Activated CD4-positive, CD25-positive, alpha-beta regulatory T cell treated with anti-CD3 and anti-CD28 coated beads, Interleukin-2, amount 50 U/mL, for 16 hours (primary cell): ENCODE measurements around the gene KRTAP4-11.
"Not testable (repeated sequence)": the region's sequence is repeated elsewhere in the genome, so short reads cannot be mapped to it uniquely, and the experiment has no call there.

ENCODE experiments used
- DNase-seq: peaks from one replicate; pipeline ENCODE4 v3.0.0-alpha.2; 2020; ENCODE audit warnings: low read depth, low spot score

The KRTAP4-11 gene

DNA sequence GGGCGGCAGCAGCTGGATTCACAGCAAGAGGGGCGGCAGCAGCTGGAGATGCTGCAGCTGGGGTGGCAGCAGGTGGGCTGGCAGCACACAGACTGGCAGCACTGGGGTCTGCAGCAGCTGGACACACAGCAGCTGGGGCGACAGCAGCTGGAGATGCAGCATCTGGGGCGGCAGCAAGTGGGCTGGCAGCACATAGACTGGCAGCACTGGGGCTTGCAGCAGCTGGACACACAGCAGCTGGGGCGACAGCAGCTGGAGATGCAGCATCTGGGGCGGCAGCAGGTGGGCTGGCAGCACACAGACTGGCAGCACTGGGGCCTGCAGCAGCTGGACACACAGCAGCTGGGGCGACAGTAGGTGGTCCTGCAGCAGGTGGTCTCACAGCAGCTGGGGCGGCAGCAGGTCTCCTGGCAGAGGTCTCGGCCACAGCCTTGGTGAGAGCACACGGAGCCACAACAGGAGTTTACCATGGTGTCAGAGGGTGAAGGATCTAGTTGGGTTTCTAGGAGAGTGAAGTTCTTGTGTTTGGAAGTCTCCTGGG, at the start of gene KRTAP4-11:
Gene KRTAP4-11 (minus strand): TSS at position 528 of the 541 bp plus-strand sequence. CDS start 58 bp downstream, at position 470.
- not testable (repeated sequence) for DNase-seq

DNA sequence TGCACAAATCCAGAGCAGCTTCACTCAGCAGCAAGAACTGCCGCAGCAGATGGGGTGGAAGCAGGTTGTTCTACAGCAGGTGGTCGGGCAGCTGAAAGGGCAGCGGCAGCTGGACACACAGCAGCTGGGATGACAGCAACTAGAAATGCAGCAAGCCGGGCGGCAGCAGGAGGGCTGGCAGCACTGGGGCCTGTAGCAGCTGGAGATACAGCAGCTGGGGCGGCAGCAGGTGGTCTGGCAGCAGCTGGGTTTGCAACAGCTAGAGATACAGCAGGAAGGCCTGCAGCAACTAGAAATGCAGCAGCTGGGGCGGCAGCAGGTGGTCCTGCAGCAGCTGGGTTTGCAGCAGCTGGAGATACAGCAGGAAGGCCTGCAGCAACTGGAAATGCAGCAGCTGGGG, 49.4 kb upstream of the KRTAP4-11 start:
- no peak for DNase-seq

DNA sequence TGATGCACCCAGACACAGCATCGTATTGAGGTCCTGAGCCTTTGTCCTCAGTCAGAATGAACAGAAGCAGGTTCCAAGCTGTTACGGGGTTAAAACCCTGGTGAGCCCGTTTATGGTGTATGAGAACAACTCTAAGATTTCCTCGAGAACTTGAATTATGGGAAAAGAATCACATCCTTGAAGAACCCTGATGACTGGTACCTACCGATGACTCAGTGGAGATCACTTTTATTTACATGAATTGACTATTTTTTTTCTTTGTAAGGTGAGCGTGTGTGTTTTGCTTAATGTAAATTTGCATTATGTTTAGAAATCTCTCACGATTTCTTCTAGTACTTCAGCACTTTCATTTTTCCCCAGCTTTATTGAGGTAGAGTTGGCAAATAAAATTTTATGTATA, 45.7 kb upstream of the KRTAP4-11 start:
- no peak for DNase-seq

DNA sequence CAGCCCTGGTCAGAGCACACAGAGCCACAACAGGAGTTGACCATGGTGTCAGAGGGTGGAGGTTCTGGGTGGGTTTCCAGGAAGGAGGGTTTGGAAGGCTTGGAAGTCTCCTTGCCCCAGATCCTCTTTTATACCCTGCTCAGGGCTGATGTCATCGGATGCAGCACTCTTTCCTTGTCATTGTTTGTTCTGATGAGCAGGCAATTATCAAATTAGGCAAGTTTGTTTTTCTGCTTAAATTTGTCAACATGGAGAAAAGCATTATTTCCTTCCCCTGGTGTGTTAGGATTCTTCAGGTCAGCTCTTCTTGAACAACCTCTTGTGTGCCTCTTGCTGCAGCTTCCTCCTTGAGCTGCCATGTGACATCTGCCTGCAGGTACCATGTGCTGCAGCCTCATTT, 42.5 kb upstream of the KRTAP4-11 start, which contains the start of gene KRTAP4-4:
Gene KRTAP4-4 (minus strand): TSS at position 101 of the 400 bp plus-strand sequence. CDS start 57 bp downstream, at position 44.
- DNase-seq = no peak

DNA sequence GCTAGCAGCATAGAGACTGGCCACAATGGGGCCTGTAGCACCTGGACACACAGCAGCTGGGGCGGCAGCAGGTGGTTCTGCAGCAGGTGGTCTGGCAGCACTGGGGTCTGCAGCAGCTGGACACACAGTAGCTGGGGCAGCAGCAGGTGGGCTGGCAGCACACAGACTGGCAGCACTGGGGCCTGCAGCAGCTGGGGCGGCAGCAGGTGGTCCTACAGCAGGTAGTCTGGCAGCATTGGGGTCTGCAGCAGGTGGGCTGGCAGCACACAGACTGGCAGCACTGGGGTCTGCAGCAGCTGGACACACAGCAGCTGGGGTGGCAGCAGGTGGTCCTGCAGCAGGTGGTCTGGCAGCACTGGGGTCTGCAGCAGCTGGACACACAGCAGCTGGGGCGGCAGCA, 42.0 kb upstream of the KRTAP4-11 start:
- not testable (repeated sequence) for DNase-seq

DNA sequence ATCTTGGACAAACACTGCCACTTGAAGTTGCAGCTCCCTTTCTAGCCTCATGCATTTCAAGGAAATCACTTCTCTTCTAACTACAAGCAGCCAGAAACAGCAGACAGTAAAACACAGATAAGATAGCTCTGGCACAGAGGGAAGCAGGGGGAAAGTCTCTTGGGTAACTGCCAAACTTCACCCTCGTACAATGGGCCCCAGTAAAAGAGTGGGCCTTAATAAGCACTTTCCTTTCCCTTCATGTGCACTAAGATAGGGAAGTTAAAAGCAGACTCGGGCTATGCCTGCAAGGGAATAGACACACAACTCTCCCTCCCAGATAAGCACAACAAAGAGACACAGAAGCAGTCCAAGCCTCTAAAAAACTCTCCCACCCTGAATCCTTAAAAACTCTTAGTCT, 35.7 kb upstream of the KRTAP4-11 start:
- DNase-seq = no peak

DNA sequence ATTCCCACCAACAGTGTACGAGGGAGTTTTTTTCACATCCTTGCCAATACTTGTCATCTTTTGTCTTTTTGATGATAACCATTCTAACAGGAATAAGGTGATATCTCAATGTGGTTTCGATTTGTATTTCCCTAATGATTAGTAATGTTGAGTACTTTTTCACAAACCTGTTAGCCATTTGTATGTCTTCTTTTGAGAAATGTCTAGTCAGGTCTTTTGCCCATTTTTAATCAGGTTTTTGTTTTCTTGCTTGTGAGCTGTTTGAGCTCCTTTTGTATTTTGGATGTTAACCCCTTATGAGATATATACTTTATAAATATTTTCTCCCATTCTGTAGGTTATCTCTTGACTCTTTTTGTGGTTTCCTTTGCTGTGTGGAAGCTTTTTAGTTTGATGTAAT, 33.4 kb upstream of the KRTAP4-11 start:
- no peak for DNase-seq

DNA sequence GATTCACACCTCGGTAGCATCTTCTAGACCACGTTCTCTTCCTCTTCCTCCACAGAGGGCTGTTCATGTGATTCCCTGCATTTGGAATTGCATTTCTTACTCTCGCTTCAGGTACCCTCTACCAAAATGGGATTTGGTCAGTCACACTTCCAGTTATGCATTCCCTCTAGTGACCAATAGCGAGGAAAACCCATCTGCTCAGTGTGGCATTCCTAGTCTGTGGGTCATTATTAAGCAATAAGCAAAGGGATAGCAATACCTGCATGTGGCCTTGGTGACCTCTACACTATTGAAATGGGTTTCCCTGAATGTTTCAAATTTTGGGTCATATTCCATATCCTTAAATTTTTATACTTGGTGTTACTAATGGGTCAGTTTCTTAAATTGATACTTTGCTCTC, 31.9 kb upstream of the KRTAP4-11 start:
- DNase-seq = no peak

DNA sequence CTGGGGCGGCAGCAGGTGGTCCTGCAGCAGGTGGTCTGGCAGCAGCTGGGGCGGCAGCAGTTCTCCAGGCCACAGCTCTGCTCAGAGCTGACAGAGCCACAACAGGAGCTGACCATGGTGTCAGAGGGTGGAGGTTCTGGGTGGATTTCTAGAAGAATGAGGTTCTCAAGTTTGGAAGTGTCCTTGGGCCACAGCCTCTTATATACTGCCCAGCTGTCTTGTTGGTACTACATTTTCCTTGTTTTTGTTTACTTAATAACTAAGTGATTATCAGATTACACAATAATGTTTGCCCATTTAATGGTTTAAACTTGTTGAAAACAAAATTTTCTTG, 31.4 kb upstream of the KRTAP4-11 start, which contains the start of gene KRTAP4-5:
Gene KRTAP4-5 (minus strand): TSS at position 174 of the 334 bp plus-strand sequence. CDS start 58 bp downstream, at position 116.
- DNase-seq = no peak

DNA sequence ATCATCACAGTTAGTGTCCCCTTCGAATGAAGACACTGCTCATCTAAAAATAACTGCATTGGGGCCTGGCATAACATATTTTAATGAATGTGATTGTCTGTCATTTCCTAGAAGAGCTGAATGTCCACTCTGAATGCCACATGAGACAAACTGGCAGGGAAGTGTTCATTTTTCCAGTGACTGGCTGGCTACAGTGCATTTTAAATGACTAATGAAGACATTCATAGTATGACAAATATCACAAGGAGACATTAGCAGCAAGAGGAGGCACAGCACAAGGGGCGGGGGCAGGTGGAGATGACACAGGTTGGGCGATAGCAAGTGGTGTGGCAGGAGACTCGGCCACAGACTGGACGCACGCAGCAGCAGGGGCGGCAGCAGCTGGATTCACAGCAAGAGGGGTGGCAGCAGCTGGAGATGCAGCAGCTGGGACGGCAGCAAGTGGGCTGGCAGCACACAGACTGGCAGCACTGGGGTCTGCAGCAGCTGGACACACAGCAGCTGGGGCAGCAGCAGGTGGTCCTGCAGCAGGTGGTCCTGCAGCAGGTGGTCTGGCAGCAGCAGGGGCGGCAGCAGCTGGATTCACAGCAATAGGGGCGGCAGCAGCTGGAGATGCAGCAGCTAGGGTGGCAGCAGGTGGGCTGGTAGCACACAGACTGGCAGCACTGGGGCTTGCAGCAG, 30.9 kb upstream of the KRTAP4-11 start:
- DNase-seq = not testable (repeated sequence)

DNA sequence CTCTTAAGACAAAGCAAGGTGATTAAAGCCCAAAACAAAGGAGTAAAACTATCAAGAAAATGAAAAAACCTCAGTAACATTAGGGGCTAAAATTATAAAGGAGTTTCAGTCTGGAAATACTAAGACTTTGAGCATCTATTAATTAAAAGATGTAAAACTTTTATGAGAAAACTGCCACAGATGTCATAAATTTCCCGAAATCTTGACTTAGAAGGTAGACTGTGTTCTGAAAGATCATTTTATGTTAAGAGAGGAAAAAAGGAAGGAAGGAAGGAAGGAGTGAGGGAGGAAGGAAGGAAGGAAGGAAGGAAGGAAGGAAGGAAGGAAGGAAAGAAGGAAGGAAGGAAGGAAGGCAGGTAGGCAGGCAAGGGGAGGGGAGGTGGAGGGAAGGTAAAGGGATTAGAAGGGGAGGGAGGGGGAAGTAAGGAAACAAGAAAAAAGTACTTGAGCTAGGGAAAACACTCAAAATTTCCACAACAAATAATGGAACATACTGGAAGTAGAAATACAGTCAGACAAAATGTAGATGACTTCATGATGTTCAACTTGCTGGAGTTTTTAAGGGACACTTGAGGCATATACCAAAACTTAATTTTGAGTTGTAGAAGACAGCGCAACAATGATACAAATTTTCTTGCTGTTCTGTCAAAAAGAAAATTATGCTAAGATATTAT, 29.5 kb upstream of the KRTAP4-11 start:
- DNase-seq = no peak

DNA sequence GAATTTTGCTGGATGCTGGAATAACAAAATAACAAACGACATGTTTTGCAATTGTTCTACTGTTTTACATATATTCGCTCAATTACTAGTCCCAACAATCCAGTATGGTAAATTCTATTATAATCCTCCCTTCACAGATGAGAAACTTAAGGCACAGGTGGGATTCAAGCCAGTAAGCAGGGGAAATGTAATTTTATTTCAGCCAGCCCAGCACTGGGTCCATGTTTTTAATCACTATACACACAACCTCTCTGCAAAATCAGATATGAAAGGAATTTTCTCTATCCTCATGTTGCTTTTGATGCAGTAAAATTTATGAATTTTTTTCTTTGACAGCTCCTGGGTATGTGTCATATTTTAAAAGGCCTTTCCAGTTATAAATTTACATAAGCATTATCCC, 27.1 kb upstream of the KRTAP4-11 start:
- no peak for DNase-seq

DNA sequence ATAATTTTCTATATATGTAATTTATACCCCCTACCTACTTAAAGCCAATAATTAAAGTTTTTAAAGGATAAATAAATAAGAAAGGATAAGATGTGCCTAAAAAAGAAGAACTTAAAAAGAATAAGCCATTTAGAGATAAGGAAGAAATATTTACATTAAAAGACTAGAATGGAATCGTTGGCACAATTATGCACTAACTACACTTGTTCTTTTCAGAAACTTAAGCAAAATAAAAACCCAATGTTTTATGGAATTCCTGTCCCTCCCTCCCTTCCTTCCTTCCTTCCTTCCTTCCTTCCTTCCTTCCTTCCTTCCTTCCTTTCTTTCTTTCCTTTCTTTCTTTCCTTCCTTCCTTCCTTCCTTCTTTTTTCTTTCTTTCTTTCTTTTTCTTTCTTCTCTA, 26.7 kb upstream of the KRTAP4-11 start:
- no peak for DNase-seq

DNA sequence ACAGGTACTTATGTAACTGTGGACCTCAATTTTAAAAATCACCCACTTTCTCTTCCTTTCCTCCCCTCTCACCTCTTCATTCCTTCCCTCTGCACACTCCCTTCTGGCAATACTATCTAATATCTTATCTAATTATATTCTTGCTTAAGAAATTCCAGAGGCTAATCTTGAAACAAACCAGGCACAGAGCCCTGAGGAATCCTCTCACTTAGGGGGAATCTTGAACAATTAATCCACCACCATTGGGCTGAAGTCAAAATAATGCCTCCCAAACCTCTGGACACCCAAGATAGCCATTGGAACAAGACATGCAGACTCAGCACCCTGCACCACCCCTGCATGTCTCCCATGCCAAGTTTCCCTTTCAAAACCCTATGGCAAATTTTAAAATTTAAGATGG, 23.2 kb upstream of the KRTAP4-11 start:
- DNase-seq = no peak

DNA sequence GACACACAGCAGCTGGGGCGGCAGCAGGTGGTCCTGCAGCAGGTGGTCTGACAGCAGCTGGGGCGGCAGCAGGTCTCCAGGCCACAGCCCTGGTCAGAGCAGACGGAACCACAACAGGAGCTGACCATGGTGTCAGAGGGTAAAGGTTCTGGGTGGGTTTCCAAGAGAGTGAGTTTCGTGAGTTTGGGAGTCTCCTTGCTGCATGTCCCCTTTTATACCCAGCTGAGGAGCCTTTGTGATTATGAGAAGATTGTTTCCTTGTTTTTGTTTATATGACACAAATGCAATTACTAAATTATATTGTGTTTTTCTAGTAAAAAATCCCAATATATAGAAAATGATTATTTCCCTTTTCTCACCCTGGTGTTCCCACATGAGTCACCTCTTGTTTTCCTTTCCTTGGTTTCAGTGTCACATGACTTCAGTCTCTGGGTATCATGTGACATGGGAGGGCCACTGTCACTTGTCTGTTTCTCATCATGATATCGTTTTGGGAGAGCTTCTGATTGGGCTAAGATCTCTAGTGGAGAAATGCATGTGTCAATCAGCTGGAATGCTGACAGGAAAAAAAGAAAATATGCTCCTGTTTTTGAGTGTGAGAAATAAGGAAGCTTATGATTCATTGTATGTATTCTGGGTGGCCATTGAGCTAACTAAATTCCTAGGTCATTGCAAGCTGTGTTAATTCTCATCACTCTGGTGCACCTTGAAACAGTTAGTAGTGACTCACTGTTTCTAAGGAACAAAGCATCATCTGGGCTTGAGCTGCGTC, 22.4 kb upstream of the KRTAP4-11 start, which contains the start of gene KRTAP4-6:
Gene KRTAP4-6 (minus strand): TSS at position 185 of the 772 bp plus-strand sequence. CDS start 57 bp downstream, at position 128.
- no peak for DNase-seq

DNA sequence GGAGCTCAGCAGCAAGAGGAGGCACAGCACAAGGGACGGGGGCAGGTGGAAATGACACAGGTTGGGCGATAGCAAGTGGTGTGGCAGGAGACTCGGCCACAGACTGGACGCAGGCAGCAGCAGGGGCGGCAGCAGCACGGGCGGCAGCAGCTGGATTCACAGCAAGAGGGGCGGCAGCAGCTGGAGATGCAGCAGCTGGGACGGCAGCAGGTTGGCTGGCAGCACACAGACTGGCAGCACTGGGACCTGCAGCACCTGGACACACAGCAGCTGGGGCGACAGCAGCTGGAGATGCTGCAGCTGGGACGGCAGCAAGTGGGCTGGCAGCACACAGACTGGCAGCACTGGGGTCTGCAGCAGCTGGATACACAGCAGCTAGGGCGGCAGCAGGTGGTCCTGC, 21.7 kb upstream of the KRTAP4-11 start:
- DNase-seq = not testable (repeated sequence)

DNA sequence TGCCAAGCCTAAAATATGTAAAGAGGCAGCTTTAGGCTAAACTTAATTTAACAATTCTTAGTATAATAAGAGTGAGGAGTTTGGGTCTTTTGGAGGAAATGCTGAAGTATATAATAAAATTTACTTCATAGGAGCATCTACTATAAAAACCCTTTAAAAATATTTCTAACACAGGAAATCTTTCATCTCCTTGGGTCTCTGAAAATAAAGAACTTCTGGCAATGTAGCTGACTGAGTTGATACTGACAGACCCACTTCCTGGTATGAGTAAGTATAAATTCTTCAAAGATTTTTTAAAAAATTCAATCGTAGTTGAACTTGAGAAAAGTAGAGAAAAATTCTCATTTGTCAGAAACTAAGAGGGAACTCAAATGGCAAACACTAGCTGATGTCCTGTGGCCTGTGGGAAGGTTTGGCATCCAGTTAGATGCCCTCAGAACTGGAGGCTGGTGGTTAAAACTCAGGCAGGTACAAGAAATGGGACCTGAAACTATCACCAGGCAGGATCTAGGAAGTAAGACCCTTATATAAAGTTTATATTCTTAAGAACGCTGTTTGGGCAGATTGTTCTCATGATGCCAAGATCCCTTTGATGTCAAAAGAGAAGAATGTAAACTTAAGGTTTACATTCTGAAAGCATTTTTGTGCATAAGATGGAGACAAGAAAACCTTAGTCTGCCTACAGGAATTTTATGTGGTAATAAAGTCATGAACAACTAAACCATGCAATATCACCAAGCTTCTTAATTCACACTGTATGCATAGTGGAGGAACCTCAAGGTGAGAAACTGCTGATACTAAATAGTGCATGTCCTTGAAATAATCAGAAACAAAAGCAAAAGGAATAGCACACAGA, 15.9 kb upstream of the KRTAP4-11 start:
- no peak for DNase-seq

DNA sequence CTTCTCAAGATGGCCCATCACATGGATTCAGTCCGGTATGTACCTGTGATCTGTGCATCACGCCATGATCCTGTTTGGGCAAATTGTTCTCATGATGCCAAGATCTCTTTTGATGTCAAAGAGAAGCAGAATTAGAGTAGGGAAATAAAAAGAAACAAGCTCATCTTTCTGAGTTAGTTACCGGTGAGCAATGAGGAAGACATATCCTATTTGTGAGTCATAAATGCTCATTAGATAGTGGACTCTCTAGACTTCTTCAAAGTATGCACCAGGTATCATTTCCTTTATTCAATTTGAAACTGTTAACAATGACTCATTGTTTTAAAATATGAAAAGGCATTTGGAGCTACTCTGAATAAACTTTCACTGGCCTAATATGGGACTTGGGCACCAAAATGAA, 13.8 kb upstream of the KRTAP4-11 start:
- no peak for DNase-seq

DNA sequence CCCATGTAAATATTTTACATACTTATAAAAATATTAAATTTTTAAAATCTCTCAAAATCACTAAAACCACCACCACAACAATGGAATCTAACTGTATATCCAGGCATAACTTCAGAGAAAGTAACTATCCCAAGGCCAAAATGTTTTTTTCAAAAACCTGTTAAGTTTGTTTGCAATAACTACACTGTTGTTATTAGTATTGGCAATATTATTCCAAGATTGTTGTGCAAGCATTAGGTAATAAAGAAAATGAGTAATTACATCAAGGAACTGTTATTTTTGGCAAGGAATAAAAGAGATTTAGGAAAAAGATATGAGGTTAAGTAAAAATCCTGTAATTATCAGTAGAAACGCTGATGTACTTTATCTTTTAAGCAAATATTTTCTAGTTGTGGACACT, 9.2 kb upstream of the KRTAP4-11 start:
- DNase-seq = no peak

DNA sequence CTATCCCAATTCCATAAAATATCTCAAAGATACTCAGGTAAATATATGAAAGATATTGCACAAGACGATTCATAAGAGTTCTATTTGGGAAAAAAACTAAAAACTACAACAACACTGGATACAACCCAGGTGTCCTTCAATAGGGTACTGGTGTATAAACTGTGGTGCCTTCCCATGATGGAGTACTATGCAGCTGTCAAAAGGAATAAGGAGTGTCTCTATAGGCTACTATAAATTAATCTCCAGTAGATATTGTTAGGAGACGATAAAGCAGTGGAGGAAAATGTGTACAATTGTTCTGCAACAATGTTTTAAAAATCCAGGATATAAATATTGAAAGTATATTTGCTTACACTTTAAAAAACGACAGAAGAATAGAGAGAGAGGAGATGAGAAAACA, 8.2 kb upstream of the KRTAP4-11 start:
- DNase-seq = no peak

DNA sequence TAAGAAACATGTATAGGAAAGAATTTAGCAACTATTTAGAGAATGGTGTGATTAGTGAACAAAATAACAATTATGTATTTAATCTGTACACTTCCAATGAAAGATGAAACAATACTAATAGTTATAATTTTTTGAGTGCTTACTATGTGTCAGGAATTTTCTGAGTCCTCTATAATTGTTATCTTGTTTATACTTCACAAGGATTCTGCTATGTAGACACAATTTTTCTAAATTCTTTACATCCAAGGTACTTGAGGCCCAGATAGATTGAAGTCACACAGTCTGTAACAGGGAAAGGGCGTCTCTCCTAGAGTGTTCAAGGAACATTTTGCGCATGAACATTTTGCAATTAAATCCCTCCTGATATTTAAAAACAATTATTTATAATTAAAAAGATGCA, 6.9 kb upstream of the KRTAP4-11 start:
- DNase-seq = no peak
